AG08395 (cell line): Measurements from ENCODE around the gene TRAPPC3.

Experiments
- DNase-seq: peaks from one replicate; pipeline ENCODE4 v3.0.0; 2012; ENCODE audit warnings: mixed read lengths, low spot score

The TRAPPC3 gene

GRCh38 chr1:36151134-36151844 is 2.0 kb upstream of the TRAPPC3 start:
- no peak for DNase-seq

- DNase-seq, result peak; percentile 91
These were observed 1.2 kb upstream of the TRAPPC3 start for GRCh38 chr1:36150296-36151133.

- DNase-seq, result no peak
These were observed 648 bp upstream of the TRAPPC3 start for GRCh38 chr1:36149973-36150295.

- no peak for DNase-seq
These were observed 457 bp downstream of the TRAPPC3 start for GRCh38 chr1:36148821-36149236.

- no peak for DNase-seq
These were observed 4.9 kb downstream of the TRAPPC3 start for GRCh38 chr1:36144413-36144812.

GRCh38 chr1:36143424-36143823 is 5.9 kb downstream of the TRAPPC3 start:
- no peak for DNase-seq

- no peak for DNase-seq
These were observed 7.2 kb downstream of the TRAPPC3 start for GRCh38 chr1:36142121-36142520.

- DNase-seq, result no peak
These were observed 9.8 kb downstream of the TRAPPC3 start for GRCh38 chr1:36139521-36139920.

GRCh38 chr1:36137776-36138175 is 11.5 kb downstream of the TRAPPC3 start:
- DNase-seq, result no peak

- DNase-seq, result no peak
These were observed 12.1 kb downstream of the TRAPPC3 start for GRCh38 chr1:36137226-36137625.

- peak; percentile 94 for DNase-seq
These were observed 12.8 kb downstream of the TRAPPC3 start for GRCh38 chr1:36136535-36136934.

- DNase-seq, result no peak
These were observed 13.5 kb downstream of the TRAPPC3 start for GRCh38 chr1:36135796-36136195.

GRCh38 chr1:36135330-36135667 is 14.0 kb downstream of the TRAPPC3 start:
- DNase-seq, result no peak

- peak; percentile 67 for DNase-seq
These were observed 14.6 kb downstream of the TRAPPC3 start for GRCh38 chr1:36134505-36135329.

GRCh38 chr1:36134031-36134430 is 15.3 kb downstream of the TRAPPC3 start:
- no peak for DNase-seq

- peak; percentile 99 for DNase-seq
These were observed 15.8 kb downstream of the TRAPPC3 start for GRCh38 chr1:36133484-36133883.

- DNase-seq, result peak; percentile 1
These were observed 17.3 kb downstream of the TRAPPC3 start for GRCh38 chr1:36132029-36132428.

- DNase-seq, result no peak
These were observed 20.4 kb downstream of the TRAPPC3 start for GRCh38 chr1:36128905-36129206.

GRCh38 chr1:36128126-36128904 is 21.0 kb downstream of the TRAPPC3 start:
- peak; percentile 85 for DNase-seq

GRCh38 chr1:36126797-36127500 is 22.3 kb downstream of the TRAPPC3 start:
- no peak for DNase-seq

GRCh38 chr1:36126005-36126716 is 23.1 kb downstream of the TRAPPC3 start:
- no peak for DNase-seq
